IgD-negative memory B cell (primary cell): ENCODE results near the gene ADIG. TPM values are rescaled to one million over a fixed set of nuclear protein-coding genes. Genes with fewer than 3 reads are reported as not detected.
A peak's percentile ranks its signal among the peaks of the same experiment; 100 is the strongest.

Source experiments
- H3K27ac Mint-ChIP-seq, 3 donors: one replicate each; pipeline ENCODE4 v1.8.0; 2020 to 2022; ENCODE audit warnings: mild to moderate bottlenecking in 3 of 3, mixed read lengths in 3 of 3, moderate library complexity in 1 of 3
- H3K27me3 Mint-ChIP-seq: one replicate; pipeline ENCODE4 v1.8.0; 2021; ENCODE audit warnings: mixed read lengths
- H3K36me3 Mint-ChIP-seq: one replicate; pipeline ENCODE4 v1.8.0; 2020; ENCODE audit warnings: mild to moderate bottlenecking, mixed read lengths
- H3K4me1 Mint-ChIP-seq, 3 donors: one replicate each; pipeline ENCODE4 v1.8.0; 2020 to 2022; ENCODE audit warnings: mixed read lengths in 3 of 3, mild to moderate bottlenecking in 1 of 3
- H3K4me3 Mint-ChIP-seq, 4 donors: one replicate each; pipeline ENCODE4 v1.8.0; 2020 to 2022; ENCODE audit warnings: mild to moderate bottlenecking in 4 of 4, mixed read lengths in 4 of 4, moderate library complexity in 3 of 4
- H3K9me3 Mint-ChIP-seq, 3 donors: one replicate each; pipeline ENCODE4 v1.8.0; 2020 to 2021; ENCODE audit warnings: mixed read lengths in 3 of 3, mild to moderate bottlenecking in 1 of 3
- polyA plus RNA-seq: library from polyadenylated mRNA; unstranded; fragments of 300-500 nt; fragmentation: Illumina TruSeq; gene quantifications from one replicate; pipeline ENCODE4 v1.2.3, GENCODE V29; 2021

The ADIG gene
- polyA plus RNA-seq, result not detected

GRCh38 chr20:38581013-38581412, at the start of gene ADIG:
Gene ADIG (plus strand): TSS chr20:38581197. CDS start chr20:38581251, 54 bp downstream.
- Mint-ChIP-seq H3K27me3 (no peaks in the 10 kb centered on the region), H3K4me3 (no peak within 1 kb of the TSS), H3K4me1 (peaks cover 0 to 3% (median 0%) of the 10 kb centered on the region in 3 donors), H3K9me3 (no peaks in the 10 kb centered on the region), H3K27ac (no peak within 1 kb of the TSS), H3K36me3 (no peaks in the 10 kb centered on the region)

DNA sequence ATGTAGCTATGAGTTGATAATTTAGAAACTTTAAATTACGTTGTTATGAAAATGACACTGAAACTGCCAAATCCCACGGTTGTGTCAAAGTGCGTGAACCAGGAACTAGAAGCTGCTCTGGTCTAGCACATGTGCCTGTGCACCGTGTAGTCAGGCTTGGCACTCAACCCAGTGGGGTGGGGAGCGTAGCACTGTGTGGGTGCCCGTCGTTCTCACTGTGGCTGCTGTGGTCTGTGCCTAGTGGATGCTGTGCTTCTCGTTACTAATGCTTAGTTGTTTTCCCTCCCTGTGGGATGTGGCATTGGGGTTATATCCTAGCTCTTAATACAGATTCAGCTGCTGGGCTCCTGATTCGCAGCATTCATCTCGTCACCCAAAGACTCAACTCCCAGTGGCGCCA, 46.2 kb upstream of the ADIG start:
- Mint-ChIP-seq H3K36me3 (peaks cover 2% of the 10 kb centered on the region), H3K4me3 (no peak overlapping the region), H3K27ac (no peak overlapping the region), H3K4me1 (peaks cover 0 to 2% (median 0%) of the 10 kb centered on the region in 3 donors), H3K9me3 (no peaks in the 10 kb centered on the region), H3K27me3 (no peaks in the 10 kb centered on the region)

DNA sequence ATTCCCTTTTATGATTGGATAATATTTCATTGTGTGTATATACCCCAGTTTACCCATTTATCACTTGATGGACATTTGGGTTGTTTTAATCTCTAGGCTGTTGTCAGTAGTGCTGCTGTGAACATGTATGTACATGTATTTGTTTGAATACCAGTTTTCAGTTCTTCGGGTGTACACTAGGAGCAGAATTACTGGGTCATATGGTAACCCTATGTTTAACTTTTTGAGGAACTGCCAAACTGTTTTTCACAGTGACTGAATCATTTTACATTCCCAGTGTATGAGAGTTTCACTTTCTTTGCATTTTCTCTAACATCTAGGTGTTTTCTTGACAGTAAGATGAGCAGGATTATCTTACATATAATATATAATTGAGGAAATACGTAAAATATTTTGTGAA, 44.7 kb upstream of the ADIG start:
- Mint-ChIP-seq H3K4me1 (peaks cover 0 to 2% (median 0%) of the 10 kb centered on the region in 3 donors), H3K27me3 (no peaks in the 10 kb centered on the region), H3K4me3 (no peak overlapping the region), H3K27ac (no peak overlapping the region), H3K9me3 (no peaks in the 10 kb centered on the region), H3K36me3 (peaks cover 5% of the 10 kb centered on the region)

- Mint-ChIP-seq H3K4me1 (peaks cover 0 to 3% (median 2%) of the 10 kb centered on the region in 3 donors), H3K9me3 (no peaks in the 10 kb centered on the region), H3K4me3 (no peak overlapping the region), H3K27me3 (no peaks in the 10 kb centered on the region), H3K27ac (no peak overlapping the region), H3K36me3 (peaks cover 6% of the 10 kb centered on the region)
These were observed 43.8 kb upstream of the ADIG start for GRCh38 chr20:38537176-38537575.

GRCh38 chr20:38538789-38539188, 42.2 kb upstream of the ADIG start:
- H3K4me1 Mint-ChIP-seq, result peaks cover 4 to 8% (median 7%) of the 10 kb centered on the region in 3 donors
- peaks cover 6% of the 10 kb centered on the region for H3K36me3 Mint-ChIP-seq
- no peak overlapping the region for H3K4me3 Mint-ChIP-seq
- H3K27ac Mint-ChIP-seq, result no peak overlapping the region
- no peaks in the 10 kb centered on the region for H3K27me3 Mint-ChIP-seq
- H3K9me3 Mint-ChIP-seq, result no peaks in the 10 kb centered on the region

- peak overlapping the region in 1 of 3 donors; percentile 24 for H3K27ac Mint-ChIP-seq
- no peak overlapping the region for H3K4me3 Mint-ChIP-seq
- H3K27me3 Mint-ChIP-seq, result no peaks in the 10 kb centered on the region
- H3K4me1 Mint-ChIP-seq, result peaks cover 4 to 7% (median 6%) of the 10 kb centered on the region in 3 donors
- peaks cover 10% of the 10 kb centered on the region for H3K36me3 Mint-ChIP-seq
- no peaks in the 10 kb centered on the region for H3K9me3 Mint-ChIP-seq
These were observed 37.7 kb upstream of the ADIG start for GRCh38 chr20:38543014-38543906.

- Mint-ChIP-seq H3K27ac (no peak overlapping the region), H3K4me1 (peaks cover 4 to 7% (median 6%) of the 10 kb centered on the region in 3 donors), H3K27me3 (no peaks in the 10 kb centered on the region), H3K36me3 (peaks cover 10% of the 10 kb centered on the region), H3K9me3 (no peaks in the 10 kb centered on the region), H3K4me3 (no peak overlapping the region)
These were observed 35.2 kb upstream of the ADIG start for GRCh38 chr20:38545771-38546170.

DNA sequence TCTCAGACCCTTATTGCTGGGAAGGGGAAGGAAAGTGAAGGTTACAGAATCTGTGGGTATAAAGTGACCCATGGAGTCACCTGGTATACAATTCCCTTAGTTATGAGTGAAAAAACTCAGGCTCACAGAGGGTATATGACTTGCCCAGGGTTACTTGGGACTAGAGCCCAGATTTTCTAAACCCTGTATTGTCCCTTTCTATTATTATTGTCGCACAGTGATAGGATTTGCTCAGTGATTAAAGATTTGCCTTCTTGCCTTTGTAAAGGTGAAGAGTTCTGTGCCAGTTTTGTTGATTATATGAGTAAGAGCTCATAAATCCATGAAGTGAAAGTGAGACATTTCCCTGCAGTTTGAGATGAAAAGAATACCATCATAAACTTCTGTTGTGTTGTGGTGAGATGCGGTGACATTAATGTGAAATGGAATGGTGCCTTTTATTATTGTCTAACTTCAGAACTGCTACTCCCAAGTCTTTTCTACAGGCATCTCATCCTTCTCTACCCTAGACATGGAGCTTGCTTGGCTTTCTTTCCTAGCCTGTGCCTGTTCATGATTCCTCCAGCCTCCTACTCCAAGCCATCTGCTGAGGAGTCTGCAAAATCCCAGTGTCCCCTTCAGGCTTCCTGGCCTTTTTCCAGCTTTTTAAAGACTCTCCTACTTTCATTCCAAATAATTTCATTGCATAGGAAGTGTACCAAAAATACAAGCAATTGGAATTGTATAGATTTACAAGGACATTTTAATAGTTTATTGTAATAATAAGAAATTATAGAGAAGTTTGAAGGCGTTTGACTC, 33.5 kb upstream of the ADIG start:
- no peaks in the 10 kb centered on the region for H3K9me3 Mint-ChIP-seq
- no peak overlapping the region for H3K4me3 Mint-ChIP-seq
- H3K27ac Mint-ChIP-seq, result no peak overlapping the region
- H3K36me3 Mint-ChIP-seq, result peaks cover 9% of the 10 kb centered on the region
- no peaks in the 10 kb centered on the region for H3K27me3 Mint-ChIP-seq
- peaks cover 2 to 7% (median 5%) of the 10 kb centered on the region in 3 donors for H3K4me1 Mint-ChIP-seq

DNA sequence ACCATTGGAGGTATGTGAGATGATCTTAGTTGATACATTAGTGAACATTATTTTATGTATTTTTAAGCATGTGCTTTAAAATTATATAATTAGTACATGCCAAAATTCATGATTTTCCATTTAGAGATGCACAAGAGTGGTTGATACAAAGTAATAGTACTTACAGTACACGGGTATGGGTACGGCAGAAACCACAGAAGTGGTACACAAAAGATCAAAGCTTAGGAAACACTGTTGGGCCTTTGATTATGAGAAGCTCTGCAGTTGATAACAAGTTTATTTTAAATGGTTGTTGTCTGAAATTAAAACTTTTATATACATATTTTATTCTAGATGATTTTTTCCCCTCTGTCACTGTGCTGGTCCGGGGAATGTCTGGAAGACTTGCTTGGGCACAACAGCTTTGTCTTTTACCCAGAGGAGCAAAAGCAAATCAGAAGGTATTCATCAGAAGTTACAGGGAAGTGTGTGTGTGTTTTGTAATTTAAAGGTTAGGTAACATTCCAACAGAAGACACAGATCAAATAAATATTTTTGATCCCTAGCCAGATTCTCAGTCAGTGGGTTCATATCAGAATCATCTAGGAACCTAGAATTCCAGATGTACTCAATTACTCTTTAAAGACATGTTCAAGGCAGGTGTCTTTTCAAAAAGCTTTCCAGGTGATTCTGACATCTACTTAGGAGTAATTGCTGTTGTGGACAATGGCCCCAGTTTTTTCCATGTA, 32.5 kb upstream of the ADIG start:
- H3K36me3 Mint-ChIP-seq, result peaks cover 9% of the 10 kb centered on the region
- H3K9me3 Mint-ChIP-seq, result no peaks in the 10 kb centered on the region
- H3K4me3 Mint-ChIP-seq, result no peak overlapping the region
- no peak overlapping the region for H3K27ac Mint-ChIP-seq
- no peaks in the 10 kb centered on the region for H3K27me3 Mint-ChIP-seq
- H3K4me1 Mint-ChIP-seq, result peaks cover 1 to 2% (median 2%) of the 10 kb centered on the region in 3 donors

GRCh38 chr20:38550274-38550673, 30.7 kb upstream of the ADIG start:
- no peaks in the 10 kb centered on the region for H3K4me1 Mint-ChIP-seq
- no peaks in the 10 kb centered on the region for H3K9me3 Mint-ChIP-seq
- H3K27ac Mint-ChIP-seq, result no peak overlapping the region
- no peak overlapping the region for H3K4me3 Mint-ChIP-seq
- H3K27me3 Mint-ChIP-seq, result no peaks in the 10 kb centered on the region
- H3K36me3 Mint-ChIP-seq, result peaks cover 11% of the 10 kb centered on the region

GRCh38 chr20:38551056-38551626, 29.9 kb upstream of the ADIG start:
- no peak overlapping the region for H3K4me3 Mint-ChIP-seq
- peaks cover 8% of the 10 kb centered on the region for H3K36me3 Mint-ChIP-seq
- H3K27me3 Mint-ChIP-seq, result no peaks in the 10 kb centered on the region
- no peaks in the 10 kb centered on the region for H3K4me1 Mint-ChIP-seq
- H3K27ac Mint-ChIP-seq, result no peak overlapping the region
- H3K9me3 Mint-ChIP-seq, result no peaks in the 10 kb centered on the region

DNA sequence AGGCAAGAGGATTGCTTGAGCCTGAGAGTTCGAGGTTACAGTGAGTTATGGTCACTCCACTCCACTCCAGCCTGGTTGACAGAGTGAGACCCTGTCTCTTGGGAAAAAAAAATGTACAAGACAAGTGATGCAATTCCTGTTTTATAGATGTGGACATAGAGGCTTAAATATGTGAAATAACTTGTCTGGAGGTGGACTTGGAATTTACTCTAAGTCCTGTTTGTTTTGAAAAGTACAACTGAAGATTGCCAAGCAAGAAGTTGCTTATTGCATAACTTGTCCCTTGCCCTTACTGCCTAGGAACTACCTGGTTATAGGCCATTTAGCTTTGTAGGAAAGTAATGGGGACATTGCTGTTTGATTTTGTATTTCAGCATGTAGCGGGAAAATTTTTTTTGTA, 26.0 kb upstream of the ADIG start:
- peak overlapping the region in 1 of 3 donors; percentile 25 for H3K27ac Mint-ChIP-seq
- no peaks in the 10 kb centered on the region for H3K4me1 Mint-ChIP-seq
- H3K27me3 Mint-ChIP-seq, result no peaks in the 10 kb centered on the region
- no peak overlapping the region for H3K4me3 Mint-ChIP-seq
- H3K36me3 Mint-ChIP-seq, result peaks cover 5% of the 10 kb centered on the region
- H3K9me3 Mint-ChIP-seq, result no peaks in the 10 kb centered on the region

- H3K4me1 Mint-ChIP-seq, result no peaks in the 10 kb centered on the region
- H3K36me3 Mint-ChIP-seq, result peaks cover 5% of the 10 kb centered on the region
- no peak overlapping the region for H3K4me3 Mint-ChIP-seq
- H3K27me3 Mint-ChIP-seq, result no peaks in the 10 kb centered on the region
- H3K27ac Mint-ChIP-seq, result peak overlapping the region in 1 of 3 donors; percentile 25
- no peaks in the 10 kb centered on the region for H3K9me3 Mint-ChIP-seq
These were observed 25.6 kb upstream of the ADIG start for GRCh38 chr20:38555395-38555794.

- no peaks in the 10 kb centered on the region for H3K9me3 Mint-ChIP-seq
- H3K27ac Mint-ChIP-seq, result no peak overlapping the region
- peaks cover 5% of the 10 kb centered on the region for H3K36me3 Mint-ChIP-seq
- H3K4me1 Mint-ChIP-seq, result no peaks in the 10 kb centered on the region
- H3K27me3 Mint-ChIP-seq, result no peaks in the 10 kb centered on the region
- no peak overlapping the region for H3K4me3 Mint-ChIP-seq
These were observed 23.8 kb upstream of the ADIG start for GRCh38 chr20:38557174-38557573.
